ENCODE measurements around the gene NENF. TPM values are rescaled to one million over a fixed set of nuclear protein-coding genes. Genes with fewer than 3 reads are reported as not detected.
"Not testable (repeated sequence)": the region's sequence is repeated elsewhere in the genome, so short reads cannot be mapped to it uniquely, and the experiment has no call there.

Gene NENF
- polyA plus RNA-seq, 1 donor from 2014 or later, result 7.9 TPM

GRCh38 chr1:212475151-212475550, 42.4 kb downstream of the NENF start:
- Histone ChIP-seq H3K4me3 (ENCODE audit: low read length) (no peak overlapping the region), H3K9me3 (ENCODE audit: low read length) (no peaks in the 10 kb centered on the region), H3F3A (ENCODE audit: insufficient read depth, low read length, poor library complexity, severe bottlenecking) (no peaks in the 10 kb centered on the region), H3K9me2 (ENCODE audit: insufficient read depth, low read length) (no peaks in the 10 kb centered on the region), H3K27ac (ENCODE audit: low read length) (no peak overlapping the region), H3K36me3 (ENCODE audit: insufficient read depth, low read length) (no peaks in the 10 kb centered on the region), H4K20me1 (ENCODE audit: insufficient read depth) (no peaks in the 10 kb centered on the region), H3K27me3 (ENCODE audit: insufficient read depth, low read depth, low read length) (no peaks in the 10 kb centered on the region), H3K79me2 (replicated peaks; ENCODE audit: insufficient read depth, low read length) (no peaks in the 10 kb centered on the region), H3K4me2 (ENCODE audit: low read length) (no peak overlapping the region), H2AFZ (ENCODE audit: low read depth, low read length) (no peak overlapping the region), H3K9ac (ENCODE audit: low read length) (no peak overlapping the region)
- TF ChIP-seq, protein P1, sequence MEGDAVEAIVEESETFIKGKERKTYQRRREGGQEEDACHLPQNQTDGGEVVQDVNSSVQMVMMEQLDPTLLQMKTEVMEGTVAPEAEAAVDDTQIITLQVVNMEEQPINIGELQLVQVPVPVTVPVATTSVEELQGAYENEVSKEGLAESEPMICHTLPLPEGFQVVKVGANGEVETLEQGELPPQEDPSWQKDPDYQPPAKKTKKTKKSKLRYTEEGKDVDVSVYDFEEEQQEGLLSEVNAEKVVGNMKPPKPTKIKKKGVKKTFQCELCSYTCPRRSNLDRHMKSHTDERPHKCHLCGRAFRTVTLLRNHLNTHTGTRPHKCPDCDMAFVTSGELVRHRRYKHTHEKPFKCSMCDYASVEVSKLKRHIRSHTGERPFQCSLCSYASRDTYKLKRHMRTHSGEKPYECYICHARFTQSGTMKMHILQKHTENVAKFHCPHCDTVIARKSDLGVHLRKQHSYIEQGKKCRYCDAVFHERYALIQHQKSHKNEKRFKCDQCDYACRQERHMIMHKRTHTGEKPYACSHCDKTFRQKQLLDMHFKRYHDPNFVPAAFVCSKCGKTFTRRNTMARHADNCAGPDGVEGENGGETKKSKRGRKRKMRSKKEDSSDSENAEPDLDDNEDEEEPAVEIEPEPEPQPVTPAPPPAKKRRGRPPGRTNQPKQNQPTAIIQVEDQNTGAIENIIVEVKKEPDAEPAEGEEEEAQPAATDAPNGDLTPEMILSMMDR (IDR thresholded peaks at IDR 0.05; ENCODE audit: poor library complexity, severe bottlenecking), result no peak
- TF ChIP-seq SMC3 (conservative IDR thresholded peaks at IDR 0.05; ENCODE audit: poor library complexity) (no peak), MXI1 (conservative IDR thresholded peaks at IDR 0.05; ENCODE audit: poor library complexity, severe bottlenecking) (no peak), TAF1 (IDR thresholded peaks at IDR 0.05; ENCODE audit: low read depth) (no peak), REST (IDR thresholded peaks at IDR 0.05; ENCODE audit: borderline replicate concordance) (no peak), EP300 (conservative IDR thresholded peaks at IDR 0.05; ENCODE audit: poor library complexity, severe bottlenecking) (no peak), EZH2 (IDR thresholded peaks at IDR 0.05; ENCODE audit: borderline replicate concordance, insufficient read depth, low read length, poor library complexity, severe bottlenecking) (no peak), RAD21 (conservative IDR thresholded peaks at IDR 0.05) (no peak), POLR2AphosphoS5 (IDR thresholded peaks at IDR 0.05) (no peak)

DNA sequence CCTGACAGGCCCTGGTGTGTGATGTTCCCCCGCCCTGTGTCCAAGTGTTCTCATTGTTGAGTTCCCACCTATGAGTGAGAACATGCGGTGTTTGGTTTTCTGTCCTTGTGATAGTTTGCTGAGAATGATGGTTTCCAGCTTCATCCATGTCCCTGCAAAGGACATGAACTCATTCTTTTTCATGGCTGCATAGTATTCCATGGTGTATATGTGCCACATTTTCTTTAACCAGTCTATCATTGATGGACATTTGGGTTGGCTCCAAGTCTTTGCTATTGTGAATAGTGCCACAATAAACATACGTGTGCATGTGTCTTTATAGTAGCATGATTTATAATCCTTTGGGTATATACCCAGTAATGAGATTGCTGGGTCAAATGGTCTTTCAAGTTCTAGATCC, 43.1 kb downstream of the NENF start:
- not testable (repeated sequence) for H3K27me3 ChIP-seq (ENCODE audit: insufficient read depth, low read depth, low read length); H3F3A ChIP-seq (ENCODE audit: insufficient read depth, low read length, poor library complexity, severe bottlenecking); H2AFZ ChIP-seq (ENCODE audit: low read depth, low read length); H3K36me3 ChIP-seq (ENCODE audit: insufficient read depth, low read length); H3K4me2 ChIP-seq (ENCODE audit: low read length); H3K9me2 ChIP-seq (ENCODE audit: insufficient read depth, low read length); H4K20me1 ChIP-seq (ENCODE audit: insufficient read depth); H3K27ac ChIP-seq (ENCODE audit: low read length); H3K79me2 ChIP-seq (replicated peaks; ENCODE audit: insufficient read depth, low read length); H3K4me3 ChIP-seq (ENCODE audit: low read length); H3K9ac ChIP-seq (ENCODE audit: low read length); H3K9me3 ChIP-seq (ENCODE audit: low read length)

Measured in neural cell (in vitro differentiated cells).